Measurements from ENCODE around the gene DNAJC5G.
"Not testable (repeated sequence)": the region's sequence is repeated elsewhere in the genome, so short reads cannot be mapped to it uniquely, and the experiment has no call there.

DNAJC5G gene

DNA sequence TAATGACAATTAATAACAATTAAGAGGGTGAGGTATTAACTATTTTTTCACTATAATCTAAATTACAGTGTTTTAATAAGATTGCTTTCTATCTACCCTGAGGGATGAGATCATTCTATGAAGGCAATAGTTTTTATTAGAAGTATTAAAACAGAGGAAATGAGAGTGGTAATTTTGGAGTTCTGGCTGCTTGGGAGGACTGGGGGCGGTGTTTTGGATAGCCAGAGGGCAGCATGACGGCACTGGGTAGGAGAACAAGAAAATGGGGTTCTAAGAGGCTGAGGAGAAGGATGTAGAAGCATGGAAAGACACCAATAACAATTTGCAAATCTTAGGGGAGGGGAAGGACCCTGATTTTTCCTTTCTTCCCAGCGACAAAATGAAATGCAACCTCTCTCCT lies 5.1 kb upstream of the DNAJC5G start:
- ATAC-seq (ENCODE audit: low read depth) = no peak
- H3K27me3 ChIP-seq (ENCODE audit: insufficient read depth, poor library complexity, severe bottlenecking) = peaks cover 15% of the 10 kb centered on the region
- TF ChIP-seq, protein P1, sequence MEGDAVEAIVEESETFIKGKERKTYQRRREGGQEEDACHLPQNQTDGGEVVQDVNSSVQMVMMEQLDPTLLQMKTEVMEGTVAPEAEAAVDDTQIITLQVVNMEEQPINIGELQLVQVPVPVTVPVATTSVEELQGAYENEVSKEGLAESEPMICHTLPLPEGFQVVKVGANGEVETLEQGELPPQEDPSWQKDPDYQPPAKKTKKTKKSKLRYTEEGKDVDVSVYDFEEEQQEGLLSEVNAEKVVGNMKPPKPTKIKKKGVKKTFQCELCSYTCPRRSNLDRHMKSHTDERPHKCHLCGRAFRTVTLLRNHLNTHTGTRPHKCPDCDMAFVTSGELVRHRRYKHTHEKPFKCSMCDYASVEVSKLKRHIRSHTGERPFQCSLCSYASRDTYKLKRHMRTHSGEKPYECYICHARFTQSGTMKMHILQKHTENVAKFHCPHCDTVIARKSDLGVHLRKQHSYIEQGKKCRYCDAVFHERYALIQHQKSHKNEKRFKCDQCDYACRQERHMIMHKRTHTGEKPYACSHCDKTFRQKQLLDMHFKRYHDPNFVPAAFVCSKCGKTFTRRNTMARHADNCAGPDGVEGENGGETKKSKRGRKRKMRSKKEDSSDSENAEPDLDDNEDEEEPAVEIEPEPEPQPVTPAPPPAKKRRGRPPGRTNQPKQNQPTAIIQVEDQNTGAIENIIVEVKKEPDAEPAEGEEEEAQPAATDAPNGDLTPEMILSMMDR (IDR thresholded peaks at IDR 0.05; ENCODE audit: poor library complexity, severe bottlenecking) = no peak

DNA sequence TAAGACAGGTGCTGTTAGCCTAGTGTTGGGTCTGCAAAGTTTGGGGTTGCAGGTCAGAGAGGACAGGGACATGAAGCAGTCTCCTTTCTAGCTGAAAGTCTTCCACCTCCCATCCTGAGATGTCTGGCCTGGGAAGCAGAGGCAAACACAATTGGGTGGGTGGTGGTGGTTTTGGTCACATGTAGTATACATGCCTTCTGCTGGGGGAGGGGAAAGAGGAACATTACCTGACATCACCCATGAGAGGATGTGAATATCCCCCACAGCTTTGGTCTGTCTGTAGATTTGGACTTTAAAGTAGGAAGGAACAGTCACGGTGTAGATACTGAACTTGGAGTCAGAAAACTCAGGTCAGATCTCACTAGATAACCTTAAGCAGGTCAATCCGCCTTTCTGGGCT lies 4.6 kb upstream of the DNAJC5G start:
- TF ChIP-seq, protein P1 (IDR thresholded peaks at IDR 0.05; ENCODE audit: poor library complexity, severe bottlenecking) = no peak
- Histone ChIP-seq H3K27ac (ENCODE audit: poor library complexity, severe bottlenecking) (no peak overlapping the region), H3K9me3 (ENCODE audit: severe bottlenecking) (no peaks in the 10 kb centered on the region), H3K36me3 (ENCODE audit: low read depth) (no peaks in the 10 kb centered on the region), H3K27me3 (ENCODE audit: insufficient read depth, poor library complexity, severe bottlenecking) (peaks cover 10% of the 10 kb centered on the region), H3K4me1 (ENCODE audit: insufficient read depth, poor library complexity, severe bottlenecking) (no peaks in the 10 kb centered on the region), H3K4me3 (ENCODE audit: severe bottlenecking) (no peak overlapping the region)
- ATAC-seq (ENCODE audit: low read depth) (no peak), DNase-seq (ENCODE audit: low spot score) (no peak)

More for the DNA sequence above, 5.1 kb upstream of the DNAJC5G start:
- H3K4me3 ChIP-seq (ENCODE audit: severe bottlenecking) = no peak overlapping the region
- H3K4me1 ChIP-seq (ENCODE audit: insufficient read depth, poor library complexity, severe bottlenecking) = no peaks in the 10 kb centered on the region
- no peaks in the 10 kb centered on the region for H3K36me3 ChIP-seq (ENCODE audit: low read depth)
- no peak overlapping the region for H3K27ac ChIP-seq (ENCODE audit: poor library complexity, severe bottlenecking)
- no peak for DNase-seq (ENCODE audit: low spot score)
- no peaks in the 10 kb centered on the region for H3K9me3 ChIP-seq (ENCODE audit: severe bottlenecking)

DNA sequence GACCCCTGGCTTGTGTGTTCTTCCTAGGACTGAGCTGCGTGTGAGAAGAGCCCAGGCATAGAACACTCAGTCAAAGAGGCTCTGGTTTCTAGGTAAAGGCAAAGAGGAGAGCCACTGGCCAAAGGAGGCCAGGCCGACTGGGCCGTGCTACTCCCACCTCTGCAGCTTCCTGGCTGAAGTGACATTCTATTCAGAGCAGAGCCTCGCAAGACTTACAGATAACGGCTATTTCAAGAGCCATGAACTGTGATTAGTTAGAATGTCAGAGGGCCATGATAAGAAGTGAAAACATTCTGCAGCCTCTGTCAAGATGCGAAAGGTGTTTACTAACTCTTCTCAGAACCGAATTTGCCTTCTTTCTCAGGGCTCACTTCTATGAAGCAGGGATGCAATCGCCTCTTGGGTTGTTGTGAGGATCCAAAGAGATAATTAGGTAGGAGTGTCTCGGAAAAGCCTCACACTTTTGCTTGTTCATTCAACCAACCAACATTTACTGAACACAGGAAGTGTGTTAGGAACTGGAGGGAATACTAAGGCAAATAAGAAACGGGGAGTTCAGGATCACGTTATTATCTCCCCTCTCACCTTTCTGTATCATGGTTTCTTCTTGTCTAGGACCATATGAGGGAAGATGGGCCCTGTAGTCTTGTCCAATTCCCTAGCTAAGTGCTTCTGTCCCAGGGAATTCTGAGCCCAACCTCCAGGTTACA lies 3.4 kb upstream of the DNAJC5G start:
- H3K4me1 ChIP-seq (ENCODE audit: insufficient read depth, poor library complexity, severe bottlenecking) = no peaks in the 10 kb centered on the region
- TF ChIP-seq, protein P1 (IDR thresholded peaks at IDR 0.05; ENCODE audit: poor library complexity, severe bottlenecking) = no peak
- no peak overlapping the region for H3K4me3 ChIP-seq (ENCODE audit: severe bottlenecking)

GRCh38 chr2:27272537-27273522 lies 2.4 kb upstream of the DNAJC5G start:
- H3K27ac ChIP-seq (ENCODE audit: poor library complexity, severe bottlenecking); H3K9me3 ChIP-seq (ENCODE audit: severe bottlenecking); H3K36me3 ChIP-seq (ENCODE audit: low read depth); H3K4me3 ChIP-seq (ENCODE audit: severe bottlenecking); H3K27me3 ChIP-seq (ENCODE audit: insufficient read depth, poor library complexity, severe bottlenecking); DNase-seq (ENCODE audit: low spot score); H3K4me1 ChIP-seq (ENCODE audit: insufficient read depth, poor library complexity, severe bottlenecking); ATAC-seq (ENCODE audit: low read depth): not testable (repeated sequence)

More for the DNA sequence above, 3.4 kb upstream of the DNAJC5G start:
- no peak for DNase-seq (ENCODE audit: low spot score)
- peaks cover 2% of the 10 kb centered on the region for H3K27me3 ChIP-seq (ENCODE audit: insufficient read depth, poor library complexity, severe bottlenecking)
- no peaks in the 10 kb centered on the region for H3K36me3 ChIP-seq (ENCODE audit: low read depth)
- no peak overlapping the region for H3K27ac ChIP-seq (ENCODE audit: poor library complexity, severe bottlenecking)
- H3K9me3 ChIP-seq (ENCODE audit: severe bottlenecking) = no peaks in the 10 kb centered on the region
- no peak for ATAC-seq (ENCODE audit: low read depth)

DNA sequence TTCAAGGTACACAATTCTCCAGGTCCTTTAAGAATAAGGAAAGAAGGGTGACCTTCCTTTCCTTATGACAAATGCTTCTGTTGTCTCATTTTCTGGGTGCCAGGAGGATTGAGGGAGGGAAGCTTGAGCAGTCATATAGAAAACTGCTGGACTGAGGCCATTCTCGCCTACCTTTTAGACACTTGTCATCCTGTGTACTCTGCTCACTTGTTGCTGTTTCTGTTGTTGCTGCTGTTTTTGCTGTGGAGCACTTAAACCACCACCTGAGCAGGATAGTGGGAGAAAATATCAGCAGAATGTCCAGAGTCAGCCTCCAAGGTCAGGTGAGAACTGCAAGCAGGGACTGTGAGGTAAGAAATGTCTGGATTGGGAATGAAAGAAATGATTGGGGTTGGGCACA lies 2.8 kb downstream of the DNAJC5G start:
- DNase-seq (ENCODE audit: low spot score) = no peak
- Histone ChIP-seq H3K27ac (ENCODE audit: poor library complexity, severe bottlenecking) (no peak overlapping the region), H3K4me1 (ENCODE audit: insufficient read depth, poor library complexity, severe bottlenecking) (no peaks in the 10 kb centered on the region), H3K9me3 (ENCODE audit: severe bottlenecking) (no peaks in the 10 kb centered on the region), H3K4me3 (ENCODE audit: severe bottlenecking) (no peak overlapping the region), H3K27me3 (ENCODE audit: insufficient read depth, poor library complexity, severe bottlenecking) (peaks cover 5% of the 10 kb centered on the region), H3K36me3 (ENCODE audit: low read depth) (no peaks in the 10 kb centered on the region)
- TF ChIP-seq, protein P1 (IDR thresholded peaks at IDR 0.05; ENCODE audit: poor library complexity, severe bottlenecking) = no peak
- ATAC-seq (ENCODE audit: low read depth) = no peak
